ENCODE data around the gene SDCCAG8.

The SDCCAG8 gene

GRCh38 chr1:243294723-243295121, 38.9 kb downstream of the SDCCAG8 start:
- DNase-seq (ENCODE audit: low spot score) = no peak
- TF ChIP-seq, protein P1, sequence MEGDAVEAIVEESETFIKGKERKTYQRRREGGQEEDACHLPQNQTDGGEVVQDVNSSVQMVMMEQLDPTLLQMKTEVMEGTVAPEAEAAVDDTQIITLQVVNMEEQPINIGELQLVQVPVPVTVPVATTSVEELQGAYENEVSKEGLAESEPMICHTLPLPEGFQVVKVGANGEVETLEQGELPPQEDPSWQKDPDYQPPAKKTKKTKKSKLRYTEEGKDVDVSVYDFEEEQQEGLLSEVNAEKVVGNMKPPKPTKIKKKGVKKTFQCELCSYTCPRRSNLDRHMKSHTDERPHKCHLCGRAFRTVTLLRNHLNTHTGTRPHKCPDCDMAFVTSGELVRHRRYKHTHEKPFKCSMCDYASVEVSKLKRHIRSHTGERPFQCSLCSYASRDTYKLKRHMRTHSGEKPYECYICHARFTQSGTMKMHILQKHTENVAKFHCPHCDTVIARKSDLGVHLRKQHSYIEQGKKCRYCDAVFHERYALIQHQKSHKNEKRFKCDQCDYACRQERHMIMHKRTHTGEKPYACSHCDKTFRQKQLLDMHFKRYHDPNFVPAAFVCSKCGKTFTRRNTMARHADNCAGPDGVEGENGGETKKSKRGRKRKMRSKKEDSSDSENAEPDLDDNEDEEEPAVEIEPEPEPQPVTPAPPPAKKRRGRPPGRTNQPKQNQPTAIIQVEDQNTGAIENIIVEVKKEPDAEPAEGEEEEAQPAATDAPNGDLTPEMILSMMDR (IDR thresholded peaks at IDR 0.05; ENCODE audit: borderline replicate concordance, control extremely low read depth, extremely low read depth, insufficient read depth, missing control alignments) = no peak
- in situ Hi-C loops (cut with MboI; ENCODE audit: low sequenced_read_pairs, unreplicated experiment) = no loop called here

DNA sequence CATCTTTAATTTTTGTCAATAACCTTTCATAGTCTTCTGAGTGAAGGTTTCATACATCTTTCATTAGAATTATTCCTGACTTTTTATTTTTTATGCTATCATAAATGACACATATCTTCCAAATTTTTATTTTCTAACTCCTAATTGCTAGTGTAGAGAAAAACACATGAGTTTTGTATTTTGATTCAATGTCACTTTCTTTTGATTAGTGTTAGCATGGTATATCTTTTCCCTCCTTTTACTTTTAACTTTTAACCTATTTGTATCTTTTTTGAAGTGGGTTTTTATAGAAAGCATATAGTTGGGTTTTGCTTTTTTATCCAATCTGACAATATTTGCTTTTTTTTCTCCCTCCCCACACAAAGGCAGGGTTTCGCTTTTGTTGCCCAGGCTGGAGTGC, 43.2 kb downstream of the SDCCAG8 start:
- TF ChIP-seq, protein P1 (IDR thresholded peaks at IDR 0.05; ENCODE audit: borderline replicate concordance, control extremely low read depth, extremely low read depth, insufficient read depth, missing control alignments) = no peak
- in situ Hi-C loops (cut with MboI; ENCODE audit: low sequenced_read_pairs, unreplicated experiment) = no loop called here
- no peak for DNase-seq (ENCODE audit: low spot score)

DNA sequence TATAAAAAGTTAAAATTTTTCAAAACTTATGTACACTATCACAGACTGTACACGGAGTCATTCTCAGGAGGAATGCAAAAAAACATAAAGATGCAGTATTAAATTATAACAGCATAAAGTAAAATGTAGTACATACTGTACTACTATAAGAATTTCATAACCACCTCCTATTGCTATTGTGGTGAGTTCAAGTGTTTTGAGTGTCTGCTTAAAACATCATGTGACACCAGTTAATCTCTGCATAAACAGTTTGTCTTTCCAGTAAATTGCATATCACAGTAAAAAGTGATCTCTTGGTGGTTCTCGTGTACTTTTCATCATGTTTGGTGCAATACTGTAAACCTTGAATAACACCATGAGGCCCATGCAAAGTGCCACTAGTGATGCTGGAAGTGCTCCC, 45.2 kb downstream of the SDCCAG8 start:
- no peak for DNase-seq (ENCODE audit: low spot score)
- in situ Hi-C loops (cut with MboI; ENCODE audit: low sequenced_read_pairs, unreplicated experiment) = loop anchor here (25.0 kb wide), 1 partner anchor 839 kb away; no protein-coding TSS in a partner anchor
- TF ChIP-seq, protein P1 (IDR thresholded peaks at IDR 0.05; ENCODE audit: borderline replicate concordance, control extremely low read depth, extremely low read depth, insufficient read depth, missing control alignments) = no peak

DNA sequence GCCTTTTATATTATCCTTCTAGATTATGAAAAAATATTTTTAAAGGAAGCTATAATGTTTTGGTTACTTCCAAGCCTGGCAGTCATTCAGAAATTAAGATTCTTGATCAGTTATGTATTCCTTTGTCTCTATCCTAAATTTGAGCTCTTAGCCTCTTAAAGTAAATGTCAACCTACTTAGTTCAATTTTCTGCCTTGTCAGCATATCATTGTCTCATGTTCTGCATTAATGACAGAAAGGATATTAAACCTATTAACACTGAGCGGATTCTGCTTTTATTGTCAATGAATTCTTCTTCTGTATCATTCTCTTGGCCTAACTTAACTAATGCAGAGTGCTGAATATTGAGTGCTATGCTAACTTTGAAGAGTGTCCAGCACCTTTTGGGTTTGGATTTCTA, 56.0 kb downstream of the SDCCAG8 start:
- TF ChIP-seq, protein P1 (IDR thresholded peaks at IDR 0.05; ENCODE audit: borderline replicate concordance, control extremely low read depth, extremely low read depth, insufficient read depth, missing control alignments) = no peak
- in situ Hi-C loops (cut with MboI; ENCODE audit: low sequenced_read_pairs, unreplicated experiment) = loop anchor here (25.0 kb wide), 1 partner anchor 850 kb away; no protein-coding TSS in a partner anchor
- DNase-seq (ENCODE audit: low spot score) = no peak

DNA sequence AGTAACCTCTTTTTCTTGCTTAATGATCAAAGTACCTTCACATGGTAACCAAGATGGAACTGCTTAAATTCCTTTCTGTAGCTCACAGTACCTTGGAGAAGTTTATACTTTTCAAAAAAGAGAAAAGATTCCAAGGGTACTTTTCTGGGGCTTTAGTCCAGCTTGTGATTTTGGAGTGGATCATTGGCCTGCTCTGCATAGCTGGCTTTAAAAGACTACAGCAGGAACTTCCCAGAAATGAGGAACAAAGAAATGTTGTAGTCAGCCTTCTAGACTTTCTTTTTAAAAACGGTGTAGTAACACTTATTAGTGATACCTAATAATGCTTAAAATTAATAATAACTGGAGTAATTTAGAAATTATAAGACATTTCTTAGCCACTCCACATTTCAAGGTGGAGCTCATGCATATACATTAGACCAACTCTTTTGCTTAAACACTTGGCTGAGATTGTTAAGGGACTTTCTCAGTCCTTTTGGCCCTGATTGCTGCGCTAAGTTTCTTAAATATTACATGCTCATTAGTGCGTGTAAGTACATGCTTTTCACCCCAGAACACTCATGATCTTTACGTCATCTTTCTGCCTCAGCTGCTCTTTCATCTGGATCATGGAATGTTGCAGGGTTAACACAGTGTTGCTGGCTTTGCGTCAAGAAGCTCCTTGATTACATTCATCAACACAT, 57.3 kb downstream of the SDCCAG8 start:
- TF ChIP-seq, protein P1 (IDR thresholded peaks at IDR 0.05; ENCODE audit: borderline replicate concordance, control extremely low read depth, extremely low read depth, insufficient read depth, missing control alignments) = no peak
- DNase-seq (ENCODE audit: low spot score) = peak; percentile 22
- in situ Hi-C loops (cut with MboI; ENCODE audit: low sequenced_read_pairs, unreplicated experiment) = loop anchor here (25.0 kb wide), 1 partner anchor 851 kb away; no protein-coding TSS in a partner anchor

- DNase-seq (ENCODE audit: low spot score) = peak; percentile 57
- TF ChIP-seq, protein P1 (IDR thresholded peaks at IDR 0.05; ENCODE audit: borderline replicate concordance, control extremely low read depth, extremely low read depth, insufficient read depth, missing control alignments) = no peak
- in situ Hi-C loops (cut with MboI; ENCODE audit: low sequenced_read_pairs, unreplicated experiment) = loop anchor here (25.0 kb wide), 1 partner anchor 852 kb away; no protein-coding TSS in a partner anchor
Measured at GRCh38 chr1:243313635-243314536, 58.0 kb downstream of the SDCCAG8 start.

Measured in GM13976 (cell line).